ENCODE results near the gene CDC123.

DNA sequence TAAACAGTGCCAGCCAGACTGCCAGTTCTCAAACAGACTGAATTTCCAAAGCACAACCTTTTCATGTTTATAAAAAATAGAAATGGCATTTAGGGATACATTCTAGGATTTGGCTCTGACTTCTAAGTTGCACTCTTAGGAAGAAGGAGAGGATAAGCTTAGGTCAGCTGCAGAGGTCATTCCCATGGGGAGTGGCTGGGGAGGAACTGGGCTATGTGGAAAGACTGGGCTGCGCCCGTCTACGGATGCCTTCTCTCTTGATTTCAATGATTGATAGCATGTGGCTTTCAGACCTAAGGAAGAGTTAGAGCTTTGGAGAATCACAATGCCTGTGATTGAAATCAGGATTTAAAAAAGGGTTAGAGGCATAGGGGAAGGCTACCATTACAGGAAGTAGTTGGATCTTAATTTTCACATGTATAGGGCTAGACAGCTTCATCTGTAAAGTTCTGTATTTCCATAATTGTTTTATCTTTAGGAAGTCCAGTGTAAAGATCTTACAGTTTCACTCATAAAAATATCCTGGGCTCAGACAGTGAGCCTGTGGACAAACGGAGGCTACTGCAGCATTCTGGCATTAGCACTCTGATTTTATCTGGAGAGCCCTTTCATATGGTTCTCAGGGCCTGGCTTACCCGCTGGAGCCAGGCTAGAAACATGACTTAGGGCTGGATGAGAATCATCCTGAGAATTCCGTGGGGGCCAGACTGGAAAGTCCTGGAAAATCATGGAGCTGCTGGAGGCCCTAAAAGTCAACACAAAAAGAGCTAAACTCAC lies 29.8 kb upstream of the CDC123 start:
- no peak for TF ChIP-seq CTCF (conservative IDR thresholded peaks at IDR 0.05; ENCODE audit: low read length)
- TF ChIP-seq EZH2phosphoT487 (IDR thresholded peaks at IDR 0.05; ENCODE audit: borderline replicate concordance), result no peak
